Epidermal melanocyte (primary cell): ENCODE measurements around the gene SNRNP40.

Experiments
- DNase-seq: peaks from one replicate; pipeline ENCODE4 v3.0.0; 2011; ENCODE audit warnings: low spot score; ENCODE audit not compliant: insufficient read length

Gene SNRNP40

GRCh38 chr1:31232689-31233088, 63.9 kb downstream of the SNRNP40 start:
- no peak for DNase-seq

- DNase-seq = no peak
Observed at GRCh38 chr1:31231802-31232201, 64.8 kb downstream of the SNRNP40 start.

- DNase-seq = no peak
Observed at GRCh38 chr1:31230378-31230777, 66.2 kb downstream of the SNRNP40 start.

- DNase-seq = no peak
Observed at GRCh38 chr1:31228986-31229385, 67.6 kb downstream of the SNRNP40 start.

- no peak for DNase-seq
Observed at GRCh38 chr1:31227891-31228568, 68.6 kb downstream of the SNRNP40 start.

GRCh38 chr1:31224068-31224467, 72.5 kb downstream of the SNRNP40 start:
- no peak for DNase-seq

GRCh38 chr1:31222176-31222575, 74.4 kb downstream of the SNRNP40 start:
- no peak for DNase-seq

- no peak for DNase-seq
Observed at GRCh38 chr1:31221072-31221471, 75.5 kb downstream of the SNRNP40 start.

GRCh38 chr1:31219489-31219888, 77.1 kb downstream of the SNRNP40 start:
- DNase-seq = no peak

GRCh38 chr1:31218705-31219104, 77.9 kb downstream of the SNRNP40 start:
- no peak for DNase-seq

GRCh38 chr1:31216016-31216415, 80.6 kb downstream of the SNRNP40 start:
- DNase-seq = no peak

- DNase-seq = no peak
Observed at GRCh38 chr1:31215065-31215570, 81.5 kb downstream of the SNRNP40 start.

- no peak for DNase-seq
Observed at GRCh38 chr1:31214316-31215064, 82.1 kb downstream of the SNRNP40 start.
